T-helper 2 cell treated with Interferon-gamma antibody and Interleukin-4, amounts not matched to agents 5 μg/mL and 100 μg/mL, for 36 hours (primary cell): ENCODE data around the gene ZBTB38.

ENCODE experiments used
- DNase-seq: peaks from one replicate; pipeline ENCODE4 v3.0.0; 2021; ENCODE audit warnings: low spot score
- H3K27ac Mint-ChIP-seq: one replicate; pipeline ENCODE4 v1.8.0; 2021; ENCODE audit warnings: mild to moderate bottlenecking, mixed read lengths
- H3K27me3 Mint-ChIP-seq: one replicate; pipeline ENCODE4 v1.8.0; 2021; ENCODE audit warnings: low read depth, mixed read lengths
- H3K36me3 Mint-ChIP-seq: one replicate; pipeline ENCODE4 v1.8.0; 2021; ENCODE audit warnings: low read depth, mixed read lengths
- H3K4me1 Mint-ChIP-seq: one replicate; pipeline ENCODE4 v1.8.0; 2021; ENCODE audit warnings: low read depth, mixed read lengths
- H3K4me3 Mint-ChIP-seq: one replicate; pipeline ENCODE4 v1.8.0; 2022; ENCODE audit warnings: mild to moderate bottlenecking, moderate library complexity, mixed read lengths
- H3K9me3 Mint-ChIP-seq: one replicate; pipeline ENCODE4 v1.8.0; 2021; ENCODE audit warnings: mixed read lengths

Gene ZBTB38

DNA sequence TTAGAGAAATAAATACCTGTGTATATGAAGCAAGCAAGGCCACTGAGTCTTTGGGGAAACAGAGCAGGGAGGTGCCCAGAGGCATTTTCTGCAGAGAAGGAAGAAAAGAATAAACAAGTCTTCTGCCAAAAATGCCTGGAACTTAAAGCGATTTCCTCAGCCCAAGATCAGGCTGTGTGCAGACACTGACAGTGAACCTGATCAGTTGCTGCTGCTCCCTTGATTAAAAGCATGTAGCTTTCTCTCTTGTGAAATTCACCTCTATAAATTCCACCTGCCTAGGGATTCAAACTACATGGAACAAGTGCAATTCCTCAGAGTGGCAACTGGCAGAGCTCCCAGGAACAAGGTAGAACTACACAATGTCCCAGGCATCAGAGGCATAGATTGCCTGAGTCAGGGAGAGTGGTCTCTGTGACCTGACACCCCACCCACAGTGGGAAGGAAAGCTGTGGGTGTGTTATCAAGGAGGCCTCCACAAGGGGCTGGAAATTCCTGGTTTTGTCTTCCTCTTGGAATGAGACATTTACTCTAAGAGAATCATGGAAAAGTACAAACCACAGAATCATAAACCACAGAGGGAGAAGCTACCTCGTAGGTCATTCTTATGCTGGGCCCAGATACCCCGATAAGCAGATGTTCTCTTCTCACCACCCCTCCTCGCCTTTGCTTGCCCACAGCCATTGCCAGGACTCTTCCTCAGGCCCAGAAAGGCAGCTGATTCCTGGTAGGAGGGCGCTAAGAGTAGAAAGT is 1.8 kb upstream of the ZBTB38 start:
- Mint-ChIP-seq H3K9me3 (peaks cover 4% of the 10 kb centered on the region), H3K36me3 (no peaks in the 10 kb centered on the region), H3K27me3 (no peaks in the 10 kb centered on the region), H3K4me1 (peaks cover 12% of the 10 kb centered on the region), H3K27ac (no peak overlapping the region), H3K4me3 (no peak overlapping the region)
- no peak for DNase-seq

DNA sequence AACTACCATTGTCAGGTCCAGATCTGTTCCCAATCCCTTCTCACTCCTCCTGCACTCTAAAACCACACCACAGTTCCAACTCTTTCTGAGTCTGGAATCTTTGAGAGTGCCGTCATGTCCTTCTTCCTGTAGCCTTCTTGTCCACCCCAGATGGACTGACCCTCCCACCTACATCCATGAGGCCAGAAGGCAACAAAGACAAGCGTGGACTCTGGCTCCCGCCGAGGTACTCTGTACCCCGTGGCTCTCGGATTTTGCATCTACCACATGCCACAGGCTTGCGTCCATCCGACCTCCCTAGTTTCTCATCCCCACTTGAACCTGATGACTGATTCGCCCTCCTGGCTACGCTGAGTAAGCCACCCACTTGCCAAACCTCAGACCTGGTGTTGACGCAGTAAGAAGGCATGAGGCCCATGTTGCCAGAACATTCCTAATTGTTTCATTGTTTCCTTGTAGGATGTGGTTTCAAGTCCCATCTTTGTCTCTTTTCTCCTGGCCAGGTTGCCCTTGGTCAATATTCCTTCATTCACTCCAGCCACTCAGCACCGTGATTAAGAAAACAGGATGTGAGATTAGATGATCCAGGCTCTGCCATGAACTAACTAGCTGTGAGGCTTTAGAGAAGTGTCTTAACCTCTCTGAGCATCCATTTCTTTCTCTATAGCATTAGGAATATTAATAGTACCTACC is 1.1 kb upstream of the ZBTB38 start:
- DNase-seq = no peak
- Mint-ChIP-seq H3K4me3 (no peak overlapping the region), H3K27me3 (no peaks in the 10 kb centered on the region), H3K9me3 (peaks cover 4% of the 10 kb centered on the region), H3K36me3 (no peaks in the 10 kb centered on the region), H3K27ac (no peak overlapping the region), H3K4me1 (peaks cover 10% of the 10 kb centered on the region)

GRCh38 chr3:141368925-141369794 is 856 bp downstream of the ZBTB38 start:
- Mint-ChIP-seq H3K27ac (no peak overlapping the region), H3K4me3 (no peak overlapping the region), H3K27me3 (no peaks in the 10 kb centered on the region), H3K36me3 (no peaks in the 10 kb centered on the region), H3K4me1 (peaks cover 9% of the 10 kb centered on the region), H3K9me3 (peaks cover 4% of the 10 kb centered on the region)
- no peak for DNase-seq

DNA sequence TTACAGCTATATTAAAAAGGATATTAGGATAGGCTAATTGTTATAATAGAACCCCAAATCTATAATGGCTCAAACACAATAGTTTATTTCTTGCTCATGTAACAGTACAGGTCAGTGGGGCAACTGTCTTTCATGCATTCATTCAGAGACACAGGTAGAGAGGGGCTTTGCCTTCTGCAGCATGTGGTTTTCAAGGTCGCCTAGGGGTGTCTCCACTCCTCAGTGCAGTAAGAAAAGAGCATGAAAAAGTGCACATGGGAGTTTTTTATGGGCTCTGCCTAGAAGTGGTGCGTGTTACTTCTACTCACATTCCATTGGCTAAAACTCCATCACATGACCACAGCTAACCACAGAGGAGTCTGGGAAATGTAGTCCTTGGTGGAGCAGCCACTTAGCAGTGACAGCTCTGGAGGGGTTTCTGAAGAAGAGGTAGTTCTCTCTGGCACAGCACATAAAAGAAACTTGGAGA is 1.8 kb downstream of the ZBTB38 start:
- H3K27me3 Mint-ChIP-seq = no peaks in the 10 kb centered on the region
- H3K36me3 Mint-ChIP-seq = no peaks in the 10 kb centered on the region
- DNase-seq = peak; percentile 59
- H3K9me3 Mint-ChIP-seq = peaks cover 4% of the 10 kb centered on the region
- H3K4me1 Mint-ChIP-seq = peaks cover 9% of the 10 kb centered on the region
- peak overlapping the region; percentile 31 for H3K27ac Mint-ChIP-seq
- no peak overlapping the region for H3K4me3 Mint-ChIP-seq

DNA sequence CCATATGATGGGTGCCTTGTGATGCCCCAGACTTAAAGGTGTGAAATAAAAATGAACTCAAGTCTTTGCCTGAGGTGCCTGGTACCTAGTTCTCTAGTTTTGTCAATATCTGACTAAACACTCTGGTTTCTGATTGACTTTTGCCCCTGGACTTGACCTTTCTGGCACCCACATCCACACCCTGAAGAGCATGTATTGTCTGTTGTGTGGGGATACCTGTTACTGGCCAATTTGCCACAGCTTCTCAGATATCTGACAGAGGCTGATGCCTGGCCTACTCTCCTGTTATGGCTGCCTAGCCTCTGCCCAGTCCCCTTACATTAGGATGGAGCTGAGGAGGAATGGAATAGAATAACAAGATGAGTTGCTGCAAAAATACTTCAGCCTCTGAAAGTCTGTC is 3.6 kb downstream of the ZBTB38 start:
- Mint-ChIP-seq H3K27me3 (no peaks in the 10 kb centered on the region), H3K9me3 (peaks cover 4% of the 10 kb centered on the region), H3K36me3 (no peaks in the 10 kb centered on the region), H3K4me1 (peaks cover 25% of the 10 kb centered on the region), H3K27ac (no peak overlapping the region), H3K4me3 (no peak overlapping the region)
- DNase-seq = no peak

- H3K27ac Mint-ChIP-seq = no peak overlapping the region
These were observed 4.4 kb downstream of the ZBTB38 start for GRCh38 chr3:141372656-141373055.

DNA sequence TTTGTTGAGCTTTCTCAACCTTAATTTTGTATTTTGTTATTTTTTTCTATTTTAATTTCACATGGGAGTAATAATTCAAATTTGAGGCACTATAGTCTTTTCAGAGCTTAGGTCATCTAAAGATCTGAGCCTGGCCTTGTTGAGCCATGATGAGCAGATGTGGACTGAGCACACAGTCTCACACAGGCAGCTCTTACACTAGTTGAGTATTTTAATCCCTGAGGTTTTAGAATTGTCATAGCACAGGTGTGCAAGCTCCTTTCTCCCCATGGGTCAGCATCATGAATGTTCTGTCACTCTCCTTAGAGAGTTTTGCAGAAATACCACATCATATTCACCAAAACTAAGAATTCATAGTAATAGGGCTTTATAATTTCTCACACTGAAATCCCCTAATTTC is 4.9 kb downstream of the ZBTB38 start:
- no peak for DNase-seq
- no peak overlapping the region for H3K4me3 Mint-ChIP-seq
- H3K27ac Mint-ChIP-seq = no peak overlapping the region
- H3K27me3 Mint-ChIP-seq = no peaks in the 10 kb centered on the region
- H3K4me1 Mint-ChIP-seq = peaks cover 28% of the 10 kb centered on the region
- no peaks in the 10 kb centered on the region for H3K36me3 Mint-ChIP-seq
- H3K9me3 Mint-ChIP-seq = peaks cover 4% of the 10 kb centered on the region

More at GRCh38 chr3:141372656-141373055, 4.4 kb downstream of the ZBTB38 start:
- Mint-ChIP-seq H3K9me3 (peaks cover 4% of the 10 kb centered on the region), H3K4me3 (no peak overlapping the region), H3K4me1 (peaks cover 28% of the 10 kb centered on the region), H3K27me3 (no peaks in the 10 kb centered on the region), H3K36me3 (no peaks in the 10 kb centered on the region)
- DNase-seq = no peak

GRCh38 chr3:141373768-141374526 is 5.6 kb downstream of the ZBTB38 start:
- Mint-ChIP-seq H3K27ac (no peak overlapping the region), H3K4me1 (peaks cover 29% of the 10 kb centered on the region), H3K4me3 (no peak overlapping the region), H3K9me3 (peaks cover 4% of the 10 kb centered on the region), H3K27me3 (no peaks in the 10 kb centered on the region), H3K36me3 (no peaks in the 10 kb centered on the region)
- no peak for DNase-seq

DNA sequence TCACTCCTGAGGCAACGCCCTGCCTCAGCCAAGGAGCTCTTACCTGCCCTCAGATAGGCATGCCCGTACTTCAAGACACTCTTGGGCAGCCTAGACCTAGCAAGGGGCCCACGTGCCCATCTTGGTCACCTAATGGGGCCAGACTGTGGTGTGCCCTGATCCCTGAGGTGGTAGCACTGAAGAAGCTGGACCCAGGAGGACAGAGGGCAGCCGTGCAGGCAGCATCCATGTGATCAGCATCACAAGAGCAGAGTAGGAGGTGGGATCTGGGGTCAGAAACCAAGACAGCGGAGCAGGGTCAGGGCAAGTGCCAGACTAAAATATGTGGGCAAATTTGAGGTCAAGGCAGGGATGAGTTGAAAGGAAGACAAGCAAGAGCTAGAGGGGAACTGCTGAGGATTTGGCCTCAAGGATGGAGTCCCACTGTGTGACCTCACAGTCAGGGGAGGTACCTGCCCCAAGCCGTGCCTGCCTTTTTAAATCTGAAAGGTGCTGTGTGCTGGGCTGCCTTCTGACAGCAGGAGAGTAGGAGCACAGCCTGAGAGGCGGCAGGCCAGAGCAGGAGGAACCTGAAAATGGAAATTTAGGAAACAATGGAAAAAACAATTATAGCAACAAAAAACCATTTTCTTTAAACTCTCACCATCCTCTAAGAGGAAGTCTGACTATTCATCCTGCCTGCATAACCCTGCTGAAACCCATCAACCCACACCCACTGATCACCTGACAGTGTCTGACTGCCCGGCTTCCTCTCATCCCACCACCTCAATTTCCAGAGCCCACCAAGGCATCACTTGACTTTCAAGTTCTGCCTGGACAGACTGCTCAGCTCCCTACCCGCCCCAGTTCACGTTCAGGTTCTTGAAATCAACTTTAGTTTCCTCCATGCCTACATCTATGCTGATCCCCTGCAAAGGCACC is 7.3 kb downstream of the ZBTB38 start:
- Mint-ChIP-seq H3K4me3 (no peak overlapping the region), H3K27me3 (no peaks in the 10 kb centered on the region), H3K4me1 (peaks cover 20% of the 10 kb centered on the region), H3K9me3 (no peaks in the 10 kb centered on the region), H3K36me3 (no peaks in the 10 kb centered on the region), H3K27ac (peak overlapping the region; percentile 27)
- no peak for DNase-seq

DNA sequence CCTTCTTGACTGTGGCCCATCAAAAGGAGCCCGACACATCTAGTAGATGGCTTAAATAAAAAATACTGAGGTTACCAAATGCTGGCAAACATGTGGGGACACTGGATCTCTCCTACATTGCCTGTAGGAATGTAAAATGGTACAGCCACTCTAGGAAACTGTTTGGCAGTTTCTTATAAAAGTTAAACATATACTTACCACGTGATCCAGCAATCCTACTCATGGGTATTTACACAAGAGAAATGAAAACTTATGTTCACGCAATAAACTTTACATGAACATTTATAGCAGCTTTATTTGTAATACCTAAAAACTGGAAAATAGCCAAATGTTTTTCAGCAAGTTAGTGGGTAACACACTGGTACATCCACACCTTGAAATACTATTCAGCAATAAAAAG is 9.1 kb downstream of the ZBTB38 start:
- no peak overlapping the region for H3K4me3 Mint-ChIP-seq
- no peak overlapping the region for H3K27ac Mint-ChIP-seq
- H3K4me1 Mint-ChIP-seq = peaks cover 20% of the 10 kb centered on the region
- no peaks in the 10 kb centered on the region for H3K36me3 Mint-ChIP-seq
- no peaks in the 10 kb centered on the region for H3K27me3 Mint-ChIP-seq
- H3K9me3 Mint-ChIP-seq = no peaks in the 10 kb centered on the region
- no peak for DNase-seq

DNA sequence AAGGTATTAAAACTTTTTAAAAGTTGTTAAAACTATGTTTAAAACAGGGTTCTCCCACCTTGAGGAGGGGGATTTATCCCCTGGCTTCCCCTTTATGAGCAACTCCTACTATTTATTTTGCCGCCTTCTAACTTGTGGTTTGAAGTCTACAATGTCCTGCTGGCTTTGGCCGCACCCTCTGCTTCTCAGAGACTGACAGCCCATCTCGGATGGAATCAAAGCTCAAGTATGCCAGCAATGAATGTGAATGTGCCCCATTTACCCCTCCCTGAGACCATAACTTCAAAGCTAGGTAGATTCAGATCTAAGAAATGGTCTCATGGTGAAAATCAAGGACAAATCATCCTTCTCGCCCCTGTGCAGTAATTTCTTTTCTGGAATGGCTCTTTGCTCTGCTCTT is 10.3 kb downstream of the ZBTB38 start:
- peak overlapping the region; percentile 50 for H3K27ac Mint-ChIP-seq
- no peak overlapping the region for H3K4me3 Mint-ChIP-seq
- H3K27me3 Mint-ChIP-seq = no peaks in the 10 kb centered on the region
- H3K36me3 Mint-ChIP-seq = no peaks in the 10 kb centered on the region
- H3K9me3 Mint-ChIP-seq = no peaks in the 10 kb centered on the region
- DNase-seq = no peak
- H3K4me1 Mint-ChIP-seq = peaks cover 20% of the 10 kb centered on the region

DNA sequence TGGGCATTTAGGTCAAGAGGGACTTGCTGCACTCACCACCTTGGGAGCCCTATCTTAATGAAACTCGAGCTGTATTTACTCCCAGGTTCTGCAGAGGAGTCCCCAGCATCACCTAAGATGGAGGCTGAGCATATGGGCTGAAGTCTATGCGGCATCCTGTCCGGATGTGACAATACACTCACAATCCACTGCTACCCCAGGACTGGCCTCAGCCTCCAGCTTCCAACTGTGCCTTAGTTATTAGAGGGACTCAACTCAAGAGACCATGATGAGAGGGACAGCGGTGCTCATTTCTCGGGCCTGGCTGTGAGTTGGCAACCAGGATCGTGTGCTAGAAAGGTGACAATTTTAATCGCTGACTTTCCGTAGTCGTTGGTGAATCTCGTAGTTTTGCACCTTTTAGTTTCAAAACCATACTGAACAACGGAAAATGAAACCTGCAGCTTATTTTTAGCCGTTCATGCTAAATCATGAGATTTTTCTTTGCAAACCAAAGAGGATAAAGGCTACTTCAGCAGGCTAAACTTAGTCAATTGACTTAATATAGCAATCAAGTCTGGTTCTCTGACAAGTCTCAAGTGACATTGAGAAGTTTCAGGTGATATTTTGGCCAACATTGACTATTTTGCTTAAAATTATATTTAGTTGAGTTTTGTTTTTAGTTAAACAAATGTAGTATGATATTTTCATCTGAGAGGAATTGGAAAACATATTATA is 11.1 kb downstream of the ZBTB38 start:
- Mint-ChIP-seq H3K4me3 (no peak overlapping the region), H3K27me3 (no peaks in the 10 kb centered on the region), H3K36me3 (no peaks in the 10 kb centered on the region), H3K9me3 (no peaks in the 10 kb centered on the region), H3K27ac (peak overlapping the region; percentile 75), H3K4me1 (peaks cover 20% of the 10 kb centered on the region)
- DNase-seq = no peak
